Measurements from ENCODE around the gene FLT3LG. TPM values are rescaled to one million over a fixed set of nuclear protein-coding genes. Genes with fewer than 3 reads are reported as not detected.
"Not testable (repeated sequence)": the region's sequence is repeated elsewhere in the genome, so short reads cannot be mapped to it uniquely, and the experiment has no call there.

FLT3LG gene
- total RNA-seq, 1 donor from 2014 or later, result 13.1 TPM

GRCh38 chr19:49453757-49454240 lies 20.2 kb upstream of the FLT3LG start:
- Mint-ChIP-seq H3K27ac (ENCODE audit: unreplicated experiment) (peak overlapping the region; percentile 100), H3K4me1 (ENCODE audit: low read depth, unreplicated experiment) (peaks cover 10% of the 10 kb centered on the region), H3K9me3 (ENCODE audit: unreplicated experiment) (peaks cover 4% of the 10 kb centered on the region), H3K4me3 (ENCODE audit: unreplicated experiment) (peak overlapping the region; percentile 100), H3K36me3 (ENCODE audit: unreplicated experiment) (no peaks in the 10 kb centered on the region), H3K27me3 (ENCODE audit: unreplicated experiment) (peaks cover 3% of the 10 kb centered on the region)
- no peak for TF ChIP-seq CTCF (IDR thresholded peaks at IDR 0.05; ENCODE audit: partially characterized antibody, unreplicated experiment)
- DNase-seq, result no peak

- Mint-ChIP-seq H3K27ac (ENCODE audit: unreplicated experiment) (no peak overlapping the region), H3K27me3 (ENCODE audit: unreplicated experiment) (peaks cover 3% of the 10 kb centered on the region), H3K9me3 (ENCODE audit: unreplicated experiment) (peaks cover 6% of the 10 kb centered on the region), H3K4me3 (ENCODE audit: unreplicated experiment) (no peak overlapping the region), H3K4me1 (ENCODE audit: low read depth, unreplicated experiment) (peaks cover 5% of the 10 kb centered on the region), H3K36me3 (ENCODE audit: unreplicated experiment) (no peaks in the 10 kb centered on the region)
- DNase-seq, result no peak
- no peak for TF ChIP-seq CTCF (IDR thresholded peaks at IDR 0.05; ENCODE audit: partially characterized antibody, unreplicated experiment)
Measured at GRCh38 chr19:49455773-49456172, 18.2 kb upstream of the FLT3LG start.

GRCh38 chr19:49456326-49456725 lies 17.7 kb upstream of the FLT3LG start:
- Mint-ChIP-seq H3K9me3 (ENCODE audit: unreplicated experiment) (peaks cover 6% of the 10 kb centered on the region), H3K27me3 (ENCODE audit: unreplicated experiment) (peaks cover 3% of the 10 kb centered on the region), H3K36me3 (ENCODE audit: unreplicated experiment) (no peaks in the 10 kb centered on the region), H3K4me1 (ENCODE audit: low read depth, unreplicated experiment) (peaks cover 4% of the 10 kb centered on the region), H3K4me3 (ENCODE audit: unreplicated experiment) (no peak overlapping the region), H3K27ac (ENCODE audit: unreplicated experiment) (no peak overlapping the region)
- no peak for TF ChIP-seq CTCF (IDR thresholded peaks at IDR 0.05; ENCODE audit: partially characterized antibody, unreplicated experiment)
- no peak for DNase-seq

- no peak overlapping the region for H3K27ac Mint-ChIP-seq (ENCODE audit: unreplicated experiment)
- no peak for DNase-seq
- peaks cover 2% of the 10 kb centered on the region for H3K27me3 Mint-ChIP-seq (ENCODE audit: unreplicated experiment)
- H3K4me3 Mint-ChIP-seq (ENCODE audit: unreplicated experiment), result no peak overlapping the region
- no peak for TF ChIP-seq CTCF (IDR thresholded peaks at IDR 0.05; ENCODE audit: partially characterized antibody, unreplicated experiment)
- H3K4me1 Mint-ChIP-seq (ENCODE audit: low read depth, unreplicated experiment), result peaks cover 3% of the 10 kb centered on the region
- no peaks in the 10 kb centered on the region for H3K36me3 Mint-ChIP-seq (ENCODE audit: unreplicated experiment)
- peaks cover 4% of the 10 kb centered on the region for H3K9me3 Mint-ChIP-seq (ENCODE audit: unreplicated experiment)
Measured at GRCh38 chr19:49458567-49458903, 15.5 kb upstream of the FLT3LG start.

- DNase-seq, result no peak
- no peaks in the 10 kb centered on the region for H3K36me3 Mint-ChIP-seq (ENCODE audit: unreplicated experiment)
- H3K4me1 Mint-ChIP-seq (ENCODE audit: low read depth, unreplicated experiment), result peaks cover 2% of the 10 kb centered on the region
- H3K4me3 Mint-ChIP-seq (ENCODE audit: unreplicated experiment), result no peak overlapping the region
- no peak overlapping the region for H3K27ac Mint-ChIP-seq (ENCODE audit: unreplicated experiment)
- H3K9me3 Mint-ChIP-seq (ENCODE audit: unreplicated experiment), result peaks cover 2% of the 10 kb centered on the region
- no peak for TF ChIP-seq CTCF (IDR thresholded peaks at IDR 0.05; ENCODE audit: partially characterized antibody, unreplicated experiment)
- H3K27me3 Mint-ChIP-seq (ENCODE audit: unreplicated experiment), result no peaks in the 10 kb centered on the region
Measured at GRCh38 chr19:49459388-49459787, 14.6 kb upstream of the FLT3LG start.

- DNase-seq; H3K36me3 Mint-ChIP-seq (ENCODE audit: unreplicated experiment); H3K27ac Mint-ChIP-seq (ENCODE audit: unreplicated experiment): not testable (repeated sequence)
Measured at GRCh38 chr19:49461130-49461529, 12.9 kb upstream of the FLT3LG start.

More at GRCh38 chr19:49461130-49461529, 12.9 kb upstream of the FLT3LG start:
- not testable (repeated sequence) for H3K4me1 Mint-ChIP-seq (ENCODE audit: low read depth, unreplicated experiment); H3K27me3 Mint-ChIP-seq (ENCODE audit: unreplicated experiment); H3K9me3 Mint-ChIP-seq (ENCODE audit: unreplicated experiment); H3K4me3 Mint-ChIP-seq (ENCODE audit: unreplicated experiment)
